ENCODE results near the gene EBLN2. TPM values are rescaled to one million over a fixed set of nuclear protein-coding genes. Genes with fewer than 3 reads are reported as not detected.

Gene EBLN2
- total RNA-seq, 4 donors from 2014 or later = 6.3 to 11.2 (median 8.2) TPM

DNA sequence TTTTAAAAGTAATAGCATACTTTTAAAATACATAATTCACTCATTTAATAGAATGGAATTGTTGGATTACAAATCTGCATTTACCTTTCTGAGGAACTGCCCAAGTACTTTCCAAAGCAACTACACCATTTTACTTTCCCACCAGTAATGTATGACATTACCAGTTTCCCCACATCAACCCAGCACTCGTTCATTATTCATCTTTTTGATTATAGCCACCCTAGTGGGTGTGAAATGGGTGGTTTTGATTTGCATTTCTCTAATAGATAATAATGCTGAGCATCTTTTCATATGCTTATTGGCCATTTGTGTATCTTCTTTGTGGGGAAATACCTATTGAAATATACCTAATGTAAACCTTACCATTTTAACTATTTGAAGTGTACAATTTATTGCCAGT is 18.0 kb upstream of the EBLN2 start:
- ATAC-seq (ENCODE audit: low FRiP score) (no peak), DNase-seq (ENCODE audit: low spot score) (no peak)
- TF ChIP-seq, protein P1, sequence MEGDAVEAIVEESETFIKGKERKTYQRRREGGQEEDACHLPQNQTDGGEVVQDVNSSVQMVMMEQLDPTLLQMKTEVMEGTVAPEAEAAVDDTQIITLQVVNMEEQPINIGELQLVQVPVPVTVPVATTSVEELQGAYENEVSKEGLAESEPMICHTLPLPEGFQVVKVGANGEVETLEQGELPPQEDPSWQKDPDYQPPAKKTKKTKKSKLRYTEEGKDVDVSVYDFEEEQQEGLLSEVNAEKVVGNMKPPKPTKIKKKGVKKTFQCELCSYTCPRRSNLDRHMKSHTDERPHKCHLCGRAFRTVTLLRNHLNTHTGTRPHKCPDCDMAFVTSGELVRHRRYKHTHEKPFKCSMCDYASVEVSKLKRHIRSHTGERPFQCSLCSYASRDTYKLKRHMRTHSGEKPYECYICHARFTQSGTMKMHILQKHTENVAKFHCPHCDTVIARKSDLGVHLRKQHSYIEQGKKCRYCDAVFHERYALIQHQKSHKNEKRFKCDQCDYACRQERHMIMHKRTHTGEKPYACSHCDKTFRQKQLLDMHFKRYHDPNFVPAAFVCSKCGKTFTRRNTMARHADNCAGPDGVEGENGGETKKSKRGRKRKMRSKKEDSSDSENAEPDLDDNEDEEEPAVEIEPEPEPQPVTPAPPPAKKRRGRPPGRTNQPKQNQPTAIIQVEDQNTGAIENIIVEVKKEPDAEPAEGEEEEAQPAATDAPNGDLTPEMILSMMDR (IDR thresholded peaks at IDR 0.05) = no peak

DNA sequence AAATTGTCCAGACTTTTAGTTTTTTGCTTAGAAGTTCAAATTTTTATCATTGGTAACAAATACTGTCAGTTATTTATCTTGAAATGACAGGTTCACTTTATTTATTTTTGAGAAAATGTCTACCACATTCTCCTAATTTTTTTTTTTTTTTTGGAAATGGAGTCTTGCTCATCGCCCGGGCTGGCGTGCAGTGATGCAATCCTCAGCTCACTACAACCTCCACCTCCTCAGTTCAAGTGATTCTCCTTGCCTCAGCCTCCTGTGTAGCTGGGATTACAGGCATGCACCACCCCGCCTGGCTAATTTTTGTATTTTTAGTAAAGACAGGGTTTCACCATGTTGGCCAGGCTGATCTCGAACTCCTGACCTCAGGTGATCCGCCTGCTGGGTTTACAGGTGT is 16.1 kb upstream of the EBLN2 start:
- TF ChIP-seq, protein P1 (IDR thresholded peaks at IDR 0.05) = no peak
- no peak for ATAC-seq (ENCODE audit: low FRiP score)
- DNase-seq (ENCODE audit: low spot score) = no peak

DNA sequence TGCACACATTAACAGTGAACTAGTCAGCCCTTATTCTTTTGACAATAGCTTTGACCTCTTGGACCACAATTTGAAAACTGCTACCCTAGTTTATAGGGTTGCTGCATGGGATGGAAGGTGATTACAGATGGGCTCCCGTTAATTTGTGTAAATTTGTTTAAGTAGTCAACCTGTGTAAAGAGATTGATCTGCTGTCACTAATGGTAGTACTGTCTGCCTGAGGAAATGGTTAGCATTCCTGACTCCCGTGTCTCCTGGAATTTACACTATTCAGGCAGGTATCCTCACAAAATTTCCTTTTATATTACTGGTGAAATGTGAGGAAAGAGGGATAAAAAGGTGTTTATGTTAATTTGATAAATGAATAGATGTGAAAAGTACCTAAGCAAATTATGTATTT is 15.3 kb upstream of the EBLN2 start:
- ATAC-seq (ENCODE audit: low FRiP score) (no peak), DNase-seq (ENCODE audit: low spot score) (no peak)
- TF ChIP-seq, protein P1 (IDR thresholded peaks at IDR 0.05) = no peak

DNA sequence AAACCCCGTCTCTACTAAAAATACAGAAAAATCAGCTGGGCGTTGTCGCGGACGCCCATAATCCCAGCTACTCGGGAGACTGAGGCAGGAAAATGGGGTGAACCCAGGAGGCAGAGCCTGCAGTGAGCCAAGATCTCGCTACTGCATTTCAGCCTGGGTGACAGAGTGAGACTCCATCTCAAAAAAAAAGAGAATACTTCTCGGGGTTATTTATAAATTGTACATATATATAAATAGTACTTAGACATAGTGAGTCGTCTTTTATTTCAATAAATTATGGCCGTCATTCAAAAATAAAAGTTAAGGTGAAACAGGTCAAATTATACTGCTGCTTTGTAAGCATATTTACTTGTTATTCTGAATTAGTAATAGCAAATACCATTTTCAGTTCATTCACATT is 12.1 kb upstream of the EBLN2 start:
- DNase-seq (ENCODE audit: low spot score) = no peak
- no peak for ATAC-seq (ENCODE audit: low FRiP score)
- TF ChIP-seq, protein P1 (IDR thresholded peaks at IDR 0.05) = no peak

DNA sequence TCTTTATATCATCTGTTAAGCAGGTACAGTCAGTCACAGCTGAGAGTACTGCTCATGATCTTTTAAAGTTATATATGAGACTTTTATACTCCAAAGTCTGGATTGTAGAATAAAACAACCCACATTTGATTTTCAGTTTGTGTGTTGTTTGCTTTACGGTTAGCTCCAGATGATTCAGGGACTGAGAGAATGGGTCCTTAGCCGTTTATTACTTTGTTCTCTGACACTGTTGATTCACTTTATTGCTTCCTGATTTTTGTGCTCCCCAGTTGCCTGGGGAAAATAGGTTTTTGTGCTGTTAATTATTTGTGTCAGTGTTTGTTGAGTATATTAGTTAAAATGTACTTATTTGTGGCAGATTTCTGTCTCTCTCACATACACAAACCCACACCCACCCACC is 8.6 kb upstream of the EBLN2 start:
- ATAC-seq (ENCODE audit: low FRiP score) = no peak
- TF ChIP-seq, protein P1 (IDR thresholded peaks at IDR 0.05) = no peak
- DNase-seq (ENCODE audit: low spot score) = no peak

DNA sequence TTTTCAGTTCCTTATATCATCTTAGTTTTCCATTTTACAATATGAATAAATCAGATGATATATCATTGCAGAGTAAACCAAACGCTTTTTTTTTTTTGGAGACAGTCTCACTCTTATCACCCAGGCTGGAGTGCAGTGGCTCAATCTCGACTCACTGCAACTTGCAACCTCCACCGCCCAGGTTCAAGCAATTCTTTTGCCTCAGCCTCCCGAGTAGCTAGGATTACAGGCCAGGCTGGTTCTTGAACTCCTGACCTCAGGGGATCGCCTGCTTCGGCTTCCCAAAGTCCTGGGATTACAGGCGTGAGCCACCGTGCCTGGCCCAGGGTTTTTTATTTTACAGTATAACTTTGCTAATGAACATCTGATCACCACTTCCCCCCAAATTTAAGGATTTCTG is 5.9 kb upstream of the EBLN2 start:
- no peak for ATAC-seq (ENCODE audit: low FRiP score)
- DNase-seq (ENCODE audit: low spot score) = no peak
- TF ChIP-seq, protein P1 (IDR thresholded peaks at IDR 0.05) = no peak

DNA sequence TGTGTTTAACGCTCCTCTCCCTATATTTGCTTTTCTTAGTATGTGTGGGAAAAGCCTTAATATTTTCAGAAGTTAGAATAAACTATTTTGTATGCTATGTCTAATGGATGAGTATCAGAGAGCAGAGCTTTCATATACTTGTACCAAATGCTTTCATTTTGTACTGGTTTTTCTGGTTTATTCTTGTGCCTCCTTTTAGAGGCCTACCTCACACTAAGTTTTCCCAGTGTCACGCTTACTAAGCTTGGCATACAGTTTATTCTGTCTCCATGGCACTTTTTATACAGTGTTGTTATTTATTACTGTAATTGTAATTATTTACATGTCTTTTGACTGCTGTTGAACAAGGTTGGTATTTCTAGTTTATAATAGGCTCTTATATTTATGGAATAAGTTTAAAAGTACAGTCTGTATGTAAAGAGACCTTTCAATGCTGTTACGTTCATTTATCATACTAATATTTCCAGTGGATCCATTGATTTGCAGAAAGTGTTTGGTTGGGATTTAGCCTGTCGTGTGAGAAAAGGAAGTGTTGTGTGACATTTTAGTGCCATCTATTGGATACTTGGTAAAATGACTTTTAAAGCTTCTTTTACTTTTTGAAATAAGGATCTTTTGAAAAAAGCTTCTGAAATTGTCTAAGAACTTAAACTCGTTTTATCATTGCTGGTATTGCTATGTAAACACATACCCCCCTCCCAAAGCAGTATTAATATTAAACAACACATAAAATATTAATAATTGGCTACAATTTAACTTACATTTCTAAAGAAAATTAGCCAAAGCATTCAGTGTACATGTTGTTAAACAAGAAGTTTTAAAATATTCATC is 5.2 kb upstream of the EBLN2 start:
- TF ChIP-seq, protein P1 (IDR thresholded peaks at IDR 0.05) = no peak
- DNase-seq (ENCODE audit: low spot score) (no peak), ATAC-seq (ENCODE audit: low FRiP score) (no peak)

Measured in omental fat pad (tissue), 4 donors.